WI38 (cell line): ENCODE results near the gene SLC4A5.

ENCODE experiments used
- H3K4me3 ChIP-seq: 2 replicates; pipeline ENCODE4 v1.5.1; 2011; ENCODE audit warnings: low read depth, mild to moderate bottlenecking, control low read depth, low read length
- TF ChIP-seq, protein P1 (sequence below): IDR thresholded peaks from 2 replicates; pipeline ENCODE4 v1.5.1; 2012; ENCODE audit warnings: low read depth, mild to moderate bottlenecking, control low read depth, low read length

Gene SLC4A5

GRCh38 chr2:74259733-74260132 lies 83.5 kb downstream of the SLC4A5 start:
- TF ChIP-seq, protein P1, sequence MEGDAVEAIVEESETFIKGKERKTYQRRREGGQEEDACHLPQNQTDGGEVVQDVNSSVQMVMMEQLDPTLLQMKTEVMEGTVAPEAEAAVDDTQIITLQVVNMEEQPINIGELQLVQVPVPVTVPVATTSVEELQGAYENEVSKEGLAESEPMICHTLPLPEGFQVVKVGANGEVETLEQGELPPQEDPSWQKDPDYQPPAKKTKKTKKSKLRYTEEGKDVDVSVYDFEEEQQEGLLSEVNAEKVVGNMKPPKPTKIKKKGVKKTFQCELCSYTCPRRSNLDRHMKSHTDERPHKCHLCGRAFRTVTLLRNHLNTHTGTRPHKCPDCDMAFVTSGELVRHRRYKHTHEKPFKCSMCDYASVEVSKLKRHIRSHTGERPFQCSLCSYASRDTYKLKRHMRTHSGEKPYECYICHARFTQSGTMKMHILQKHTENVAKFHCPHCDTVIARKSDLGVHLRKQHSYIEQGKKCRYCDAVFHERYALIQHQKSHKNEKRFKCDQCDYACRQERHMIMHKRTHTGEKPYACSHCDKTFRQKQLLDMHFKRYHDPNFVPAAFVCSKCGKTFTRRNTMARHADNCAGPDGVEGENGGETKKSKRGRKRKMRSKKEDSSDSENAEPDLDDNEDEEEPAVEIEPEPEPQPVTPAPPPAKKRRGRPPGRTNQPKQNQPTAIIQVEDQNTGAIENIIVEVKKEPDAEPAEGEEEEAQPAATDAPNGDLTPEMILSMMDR: no peak
- H3K4me3 ChIP-seq: no peak overlapping the region

DNA sequence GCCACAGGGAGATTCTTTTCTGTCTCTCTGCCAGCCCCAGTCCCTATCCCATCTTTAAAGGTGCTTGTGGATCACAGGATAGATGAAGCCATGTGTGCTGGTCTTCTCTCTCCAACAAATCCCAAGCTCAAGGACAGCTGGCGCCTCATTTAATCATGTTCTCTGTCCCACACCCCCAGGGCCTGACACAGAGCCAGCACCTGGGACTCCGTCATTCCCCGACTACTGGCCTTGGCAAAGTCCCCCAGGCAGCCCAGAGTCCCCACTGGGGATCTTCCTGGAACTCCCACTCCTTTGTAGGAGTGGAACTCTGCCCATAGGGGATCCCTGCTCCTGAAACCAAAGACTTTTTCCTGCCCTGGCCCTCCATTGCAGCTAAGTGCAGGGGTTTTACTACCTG lies 84.0 kb downstream of the SLC4A5 start:
- H3K4me3 ChIP-seq: no peak overlapping the region
- TF ChIP-seq, protein P1: no peak

GRCh38 chr2:74255660-74256213 lies 87.5 kb downstream of the SLC4A5 start:
- no peak overlapping the region for H3K4me3 ChIP-seq
- TF ChIP-seq, protein P1: no peak

GRCh38 chr2:74253971-74254310 lies 89.3 kb downstream of the SLC4A5 start:
- H3K4me3 ChIP-seq: no peak overlapping the region
- TF ChIP-seq, protein P1: no peak

DNA sequence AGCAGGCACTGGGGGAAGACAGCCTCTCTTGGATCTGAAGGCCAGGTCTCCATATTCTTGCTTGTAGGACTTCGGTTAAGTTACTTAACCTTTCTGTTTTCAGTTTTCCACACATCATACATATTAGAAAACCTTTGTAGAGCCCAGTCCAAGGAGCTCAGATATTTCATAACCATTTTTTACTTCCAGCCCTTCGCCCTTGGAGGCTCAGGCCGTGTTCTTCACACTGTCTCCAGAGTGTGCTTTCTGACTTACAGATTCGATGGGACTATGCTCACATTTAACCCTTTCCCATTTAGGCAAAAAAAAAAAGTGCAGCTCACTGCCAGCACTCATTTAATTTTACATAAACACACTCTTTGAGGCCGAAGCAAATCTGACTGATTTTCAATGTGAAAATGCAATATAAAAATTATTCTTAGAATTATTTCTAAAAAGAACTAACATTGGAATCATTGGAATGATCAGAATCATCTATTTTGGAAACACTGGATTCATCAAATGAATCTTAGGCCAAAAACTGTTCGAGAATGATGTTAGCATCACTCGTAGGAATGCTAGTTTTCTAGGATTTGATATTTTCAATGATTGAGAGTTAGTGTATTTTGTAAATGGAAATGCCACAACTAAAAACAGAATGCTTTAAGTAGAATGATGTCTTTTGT lies 89.8 kb downstream of the SLC4A5 start:
- H3K4me3 ChIP-seq: no peak overlapping the region
- TF ChIP-seq, protein P1: no peak

DNA sequence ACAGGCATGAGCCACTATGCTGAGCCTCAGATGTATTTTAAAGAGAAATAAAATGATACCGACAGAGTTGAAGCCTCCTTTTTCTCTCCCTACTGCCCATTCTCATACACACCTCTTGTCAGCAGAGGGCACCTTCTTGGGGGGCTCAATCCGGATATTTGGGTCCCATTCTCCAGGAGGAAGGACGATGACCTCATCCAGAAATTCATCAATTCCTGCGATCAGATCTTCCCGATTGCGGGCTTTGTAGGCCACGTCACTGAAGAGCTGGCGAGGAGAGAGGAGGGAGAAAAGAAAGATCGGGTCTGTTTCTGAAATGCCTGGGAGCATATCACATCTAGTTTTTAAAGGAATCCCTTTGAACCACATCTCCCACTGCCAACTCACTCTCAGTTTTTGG lies 90.4 kb downstream of the SLC4A5 start:
- no peak overlapping the region for H3K4me3 ChIP-seq
- TF ChIP-seq, protein P1: no peak

DNA sequence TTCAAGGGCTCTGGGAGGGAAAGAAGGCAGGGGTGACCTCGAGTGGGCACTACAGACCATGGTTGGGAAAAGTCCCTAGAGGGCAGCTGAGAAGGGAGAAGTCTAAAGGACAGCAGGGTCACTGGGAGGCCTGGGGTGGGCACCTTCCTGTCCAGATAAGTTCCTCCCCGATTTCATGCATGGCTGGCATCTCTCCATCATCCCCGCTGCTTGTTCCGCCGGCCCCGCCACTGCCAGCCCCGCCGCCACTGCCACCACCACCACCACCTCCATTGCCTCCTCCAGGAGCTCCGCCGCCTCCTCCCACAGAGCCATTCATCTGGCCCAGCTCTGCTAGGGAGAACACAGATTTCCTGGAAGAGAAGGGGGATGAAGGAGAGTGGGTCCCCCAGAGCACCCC lies 91.2 kb downstream of the SLC4A5 start:
- no peak overlapping the region for H3K4me3 ChIP-seq
- TF ChIP-seq, protein P1: no peak
